Coronary artery (tissue), 2 donors: ENCODE data around the gene LARGE2.
"Not testable (repeated sequence)": the region's sequence is repeated elsewhere in the genome, so short reads cannot be mapped to it uniquely, and the experiment has no call there.

Experiments used
- DNase-seq: peaks from one replicate; pipeline ENCODE4 v3.0.0-alpha.2; 2017; ENCODE audit warnings: low spot score
- H3K27ac ChIP-seq, 2 donors: fragments of 200-600 bp; sonication (generic); one replicate each; pipeline ENCODE4 v1.5.1; 2016 to 2019
- H3K4me3 ChIP-seq: fragments of 200-600 bp; sonication (generic); 2 replicates; pipeline ENCODE4 v1.5.1; 2016; ENCODE audit warnings: mild to moderate bottlenecking, moderate library complexity
- CTCF ChIP-seq: fragments of 200-600 bp; sonication (generic); IDR thresholded peaks from one replicate; pipeline ENCODE4 v1.5.1; 2019; ENCODE audit warnings: antibody characterized with exemption

The LARGE2 gene

GRCh38 chr11:45902452-45903380 is 19.7 kb upstream of the LARGE2 start:
- no peak overlapping the region for H3K27ac ChIP-seq
- TF ChIP-seq CTCF, result no peak
- DNase-seq, result no peak
- H3K4me3 ChIP-seq, result no peak overlapping the region

DNA sequence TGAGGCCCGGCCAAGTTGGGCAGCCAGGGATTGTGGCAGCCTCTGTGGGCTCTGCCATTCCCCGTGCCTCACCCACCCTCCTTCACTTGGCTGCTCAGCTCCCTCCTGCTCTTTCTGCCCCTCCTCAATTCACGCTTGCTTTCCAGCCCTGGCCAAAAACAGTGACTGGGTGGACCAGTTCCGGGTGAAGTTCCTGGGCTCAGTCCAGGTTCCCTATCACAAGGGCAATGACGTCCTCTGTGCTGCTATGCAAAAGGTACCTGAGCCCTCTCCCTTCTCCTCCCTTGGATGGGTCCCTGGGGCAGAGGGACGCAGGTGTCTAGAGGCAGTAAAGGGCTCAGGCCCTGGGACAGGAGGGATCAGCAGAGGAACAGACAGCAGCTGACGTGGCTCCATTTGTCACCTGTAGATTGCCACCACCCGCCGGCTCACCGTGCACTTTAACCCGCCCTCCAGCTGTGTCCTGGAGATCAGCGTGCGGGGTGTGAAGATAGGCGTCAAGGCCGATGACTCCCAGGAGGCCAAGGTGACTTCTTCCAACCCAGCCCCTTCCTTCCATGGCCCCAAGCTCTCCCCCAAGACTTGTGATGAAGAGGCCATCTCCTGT is 18.0 kb upstream of the LARGE2 start:
- H3K27ac ChIP-seq, result no peak overlapping the region
- TF ChIP-seq CTCF, result no peak
- DNase-seq, result no peak
- no peak overlapping the region for H3K4me3 ChIP-seq

GRCh38 chr11:45905095-45905494 is 17.4 kb upstream of the LARGE2 start:
- Histone ChIP-seq H3K27ac (no peak overlapping the region), H3K4me3 (no peak overlapping the region)
- no peak for TF ChIP-seq CTCF
- DNase-seq, result no peak

GRCh38 chr11:45905576-45905975 is 16.9 kb upstream of the LARGE2 start:
- not testable (repeated sequence) for H3K27ac ChIP-seq, H3K4me3 ChIP-seq, DNase-seq

- DNase-seq, result no peak
- Histone ChIP-seq H3K27ac (no peak overlapping the region), H3K4me3 (no peak overlapping the region)
- no peak for TF ChIP-seq CTCF
Observed at GRCh38 chr11:45906096-45906682, 16.3 kb upstream of the LARGE2 start.

DNA sequence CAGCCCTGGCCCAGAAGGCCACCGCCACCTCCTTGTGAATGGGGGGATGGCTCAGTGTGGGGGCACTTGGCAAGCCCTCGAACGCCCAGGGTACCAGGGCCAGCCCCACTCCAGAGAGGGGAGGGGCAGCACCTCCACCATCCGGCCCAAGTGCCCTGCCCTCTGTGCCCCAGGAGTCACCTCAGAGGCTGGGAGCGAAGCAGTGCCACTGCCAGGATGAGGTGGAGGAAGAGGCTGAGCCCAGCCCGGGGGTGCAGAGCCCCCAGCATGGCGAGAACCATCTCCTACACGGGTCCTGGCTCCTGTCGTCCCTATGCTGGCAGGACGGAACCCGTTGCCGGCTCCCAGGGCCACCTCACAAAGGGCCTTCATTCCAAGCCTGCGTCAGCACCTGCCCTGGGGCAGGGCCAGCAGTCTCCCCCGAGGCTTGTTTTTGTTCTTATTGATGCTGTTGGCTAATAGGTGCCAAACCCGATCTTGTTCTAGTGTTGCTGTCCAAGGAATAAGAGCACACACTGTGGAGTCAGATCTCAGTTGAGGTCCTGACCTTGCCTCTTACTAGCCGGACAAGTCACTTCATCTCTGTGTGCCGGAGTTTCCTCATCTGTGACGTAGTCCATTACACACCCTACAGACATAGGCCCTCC is 15.4 kb upstream of the LARGE2 start, which contains the start of gene FREY1:
FREY1 (minus strand) TSS at position 307 of the 647 bp plus-strand sequence; CDS start at position 281, 26 bp downstream.
- no peak within 1 kb of the TSS for H3K4me3 ChIP-seq
- no peak for DNase-seq
- no peak for TF ChIP-seq CTCF
- no peak within 1 kb of the TSS for H3K27ac ChIP-seq

- no peak overlapping the region for H3K27ac ChIP-seq
Observed at GRCh38 chr11:45907911-45908370, 14.5 kb upstream of the LARGE2 start.

More at GRCh38 chr11:45907911-45908370, 14.5 kb upstream of the LARGE2 start:
- TF ChIP-seq CTCF, result no peak
- H3K4me3 ChIP-seq, result no peak overlapping the region
- DNase-seq, result no peak
